IMR-90 (cell line): ENCODE results near the gene DPP6. TPM values are rescaled to one million over a fixed set of nuclear protein-coding genes. Genes with fewer than 3 reads are reported as not detected.

Experiments used
- ATAC-seq: fragments of 200-7000 bp; cut with Tn5 transposase; 2 replicates; pipeline ENCODE4 v1.9.1; 2020; ENCODE audit warnings: low read depth, mild to moderate bottlenecking, moderate library complexity
- BruUV-seq: library from RNA; stranded (reverse); fragments of 400-500 nt; replicated peaks from 2 replicates; lab custom pipeline; 2021; lab: Mats Ljungman, UMichigan
- CTCF ChIA-PET: fragments of 300-600 bp; formaldehyde crosslinking; extraction: SDS; loops from one replicate; lab custom pipeline; 2021; ENCODE audit warnings: antibody characterized with exemption; lab: Yijun Ruan, JAX
- POLR2A ChIA-PET: fragments of 300-600 bp; sonication (Branson Sonifier 250); formaldehyde crosslinking; loops from one replicate; lab custom pipeline; 2022; ENCODE audit warnings: antibody characterized with exemption; ENCODE audit not compliant: unreplicated experiment; lab: Charles Lee
- DNase-seq: peaks from one replicate; pipeline ENCODE4 v3.0.0; 2013
- H2AFZ ChIP-seq: replicated peaks from 2 replicates; pipeline ENCODE3; 2013; ENCODE audit warnings: low read length, mild to moderate bottlenecking; ENCODE audit not compliant: poor library complexity
- H2AK5ac ChIP-seq: 2 replicates; pipeline ENCODE4 v1.6.1; 2013; ENCODE audit warnings: low read depth, low read length, inconsistent platforms
- H2AK9ac ChIP-seq: replicated peaks from 2 replicates; pipeline ENCODE3; 2013; ENCODE audit warnings: mild to moderate bottlenecking, low read depth, low read length, moderate library complexity; ENCODE audit not compliant: poor library complexity
- H2BK120ac ChIP-seq: 2 replicates; pipeline ENCODE4 v1.6.1; 2013; ENCODE audit warnings: low read depth, low read length, inconsistent platforms
- H2BK15ac ChIP-seq: 3 replicates; pipeline ENCODE4 v1.6.1; 2013; ENCODE audit warnings: low read depth, low read length, inconsistent platforms
- H2BK20ac ChIP-seq: 2 replicates; pipeline ENCODE4 v1.6.1; 2013; ENCODE audit warnings: low read depth, mild to moderate bottlenecking, inconsistent platforms, low read length, moderate library complexity
- H2BK5ac ChIP-seq: 2 replicates; pipeline ENCODE4 v1.6.1; 2013; ENCODE audit warnings: mild to moderate bottlenecking, low read depth, low read length, inconsistent platforms; ENCODE audit not compliant: poor library complexity, severe bottlenecking
- H3K14ac ChIP-seq: replicated peaks from 2 replicates; pipeline ENCODE4 v1.6.1; 2013; ENCODE audit warnings: low read depth, low read length, inconsistent platforms
- H3K18ac ChIP-seq: 2 replicates; pipeline ENCODE4 v1.6.1; 2013; ENCODE audit warnings: low read depth, low read length, control low read depth
- H3K23ac ChIP-seq: 2 replicates; pipeline ENCODE4 v1.6.1; 2013; ENCODE audit warnings: low read depth, low read length, inconsistent platforms
- H3K27ac ChIP-seq: 2 replicates; pipeline ENCODE4 v1.5.1; 2013; ENCODE audit warnings: mild to moderate bottlenecking, control low read depth, low read length; ENCODE audit not compliant: insufficient read depth
- H3K27me3 ChIP-seq: 2 replicates; pipeline ENCODE4 v1.6.1; 2013; ENCODE audit warnings: low read length; ENCODE audit not compliant: control insufficient read depth, insufficient read depth
- H3K36me3 ChIP-seq: 2 replicates; pipeline ENCODE4 v1.6.1; 2013; ENCODE audit warnings: low read length, mixed read lengths; ENCODE audit not compliant: control insufficient read depth, insufficient read depth
- H3K4ac ChIP-seq: 2 replicates; pipeline ENCODE4 v1.6.1; 2013; ENCODE audit warnings: low read depth, low read length, inconsistent platforms
- H3K4me1 ChIP-seq: 2 replicates; pipeline ENCODE4 v1.6.1; 2013; ENCODE audit warnings: low read length, mixed read lengths; ENCODE audit not compliant: control insufficient read depth, insufficient read depth
- H3K4me2 ChIP-seq: 2 replicates; pipeline ENCODE4 v1.6.1; 2013; ENCODE audit warnings: low read depth, mild to moderate bottlenecking, control low read depth, low read length, moderate library complexity
- H3K4me3 ChIP-seq: 2 replicates; pipeline ENCODE4 v1.5.1; 2013; ENCODE audit warnings: low read depth, mild to moderate bottlenecking, control low read depth, low read length, moderate library complexity; ENCODE audit not compliant: insufficient read depth
- H3K56ac ChIP-seq: 2 replicates; pipeline ENCODE4 v1.6.1; 2013; ENCODE audit warnings: low read length, inconsistent platforms; ENCODE audit not compliant: insufficient read depth; ENCODE audit errors: extremely low read depth
- H3K79me1 ChIP-seq, 2 experiments: 2 replicates each; pipeline ENCODE4 v1.6.1; 2013; ENCODE audit warnings: low read length in 2 of 2, inconsistent platforms in 1 of 2, low read depth in 1 of 2
- H3K9ac ChIP-seq: 2 replicates; pipeline ENCODE4 v1.6.1; 2013; ENCODE audit warnings: low read depth, low read length, control low read depth
- H3K9me1 ChIP-seq: 2 replicates; pipeline ENCODE4 v1.6.1; 2013; ENCODE audit warnings: low read length, inconsistent platforms; ENCODE audit not compliant: insufficient read depth
- H3K9me3 ChIP-seq: 2 replicates; pipeline ENCODE4 v1.6.1; 2013; ENCODE audit warnings: low read length; ENCODE audit not compliant: control insufficient read depth, insufficient read depth
- H4K20me1 ChIP-seq: 2 replicates; pipeline ENCODE4 v1.6.1; 2013; ENCODE audit warnings: low read length, inconsistent platforms; ENCODE audit not compliant: insufficient read depth
- H4K5ac ChIP-seq: 2 replicates; pipeline ENCODE4 v1.6.1; 2013; ENCODE audit warnings: mild to moderate bottlenecking, low read depth, low read length, control low read depth
- H4K8ac ChIP-seq, 2 experiments: 2 replicates each; pipeline ENCODE4 v1.6.1; 2013; ENCODE audit warnings: low read depth in 2 of 2, low read length in 2 of 2, control low read depth in 1 of 2, inconsistent platforms in 1 of 2
- H4K91ac ChIP-seq: 2 replicates; pipeline ENCODE4 v1.6.1; 2013; ENCODE audit warnings: low read depth, low read length, inconsistent platforms; ENCODE audit not compliant: insufficient read depth
- CHD1 ChIP-seq: IDR thresholded peaks from 2 replicates; pipeline ENCODE4 v1.6.1; 2012; ENCODE audit warnings: low read depth, low read length, improper control_type of control experiment
- CTCF ChIP-seq: conservative IDR thresholded peaks from 2 replicates; pipeline ENCODE4 v1.5.1; 2012; ENCODE audit warnings: mild to moderate bottlenecking, low read depth, low read length, improper control_type of control experiment
- FOS ChIP-seq: fragments of 150-350 bp; IDR thresholded peaks from 2 replicates; pipeline ENCODE4 v1.6.1; 2016; ENCODE audit warnings: low read depth, low read length
- MAFK ChIP-seq: IDR thresholded peaks from 2 replicates; pipeline ENCODE4 v1.6.1; 2012; ENCODE audit warnings: low read depth, low read length, improper control_type of control experiment
- MXI1 ChIP-seq: IDR thresholded peaks from 2 replicates; pipeline ENCODE4 v1.6.1; 2012; ENCODE audit warnings: low read depth, mild to moderate bottlenecking, low read length, moderate library complexity, borderline replicate concordance
- NFE2L2 ChIP-seq: fragments of 150-350 bp; IDR thresholded peaks from 2 replicates; pipeline ENCODE4 v1.6.1; 2016; ENCODE audit warnings: low read depth, mild to moderate bottlenecking, low read length
- WGBS, 2 experiments: methylation state at CpG; one replicate each; pipeline versions ENCODE4 v1.1.5 to v1.1.7; 2013; ENCODE audit warnings: missing lambda C conversion rate in 2 of 2; ENCODE audit not compliant: insufficient read length in 1 of 2; ENCODE audit errors: extremely low coverage in 2 of 2; 5-methylcytosine and 5-hydroxymethylcytosine counted together
- dilution Hi-C: fragments of 300-500 bp; cut with HindIII; formaldehyde crosslinking; loops from one replicate; pipeline ENCODE4 v1.14.3; 2018; ENCODE audit warnings: low sequenced_read_pairs; ENCODE audit not compliant: unreplicated experiment
- in situ Hi-C: fragments of 300-500 bp; cut with MboI; formaldehyde crosslinking; loops from 3 replicates; pipeline ENCODE4 v1.14.3; 2019; ENCODE audit warnings: low sequenced_read_pairs, inconsistent platforms, mixed read lengths
- intact Hi-C: fragments of 100-400 bp; cut with micrococcal nuclease; formaldehyde crosslinking; loops from 2 replicates; pipeline ENCODE4 v1.10.0; 2022
- polyA plus RNA-seq, 3 experiments: library from polyadenylated mRNA; depleted of rRNA; stranded (reverse); fragments of >200 nt; gene quantifications; 2 replicates each; pipeline ENCODE4 v1.2.3, GENCODE V29; 2012; ENCODE audit warnings: low replicate concordance in 1 of 3
- total RNA-seq: library from RNA; depleted of rRNA; stranded (reverse); fragments of >200 nt; gene quantifications from 2 replicates; pipeline ENCODE4 v1.2.3, GENCODE V29; 2012

Gene DPP6
- total and polyA plus RNA-seq, 2 of the 4 experiments (the other 2 are of a cell fraction), result not detected

- dilution Hi-C loops, result no loop called here
- DNase-seq (no peak), ATAC-seq (no peak)
- Histone ChIP-seq H3K14ac (no peak overlapping the region), H3K27ac (no peak overlapping the region), H3K4me2 (no peak overlapping the region), H3K56ac (no peak overlapping the region), H3K4me1 (no peaks in the 10 kb centered on the region), H2AFZ (no peak overlapping the region), H4K5ac (no peak overlapping the region), H2BK15ac (no peak overlapping the region), H3K36me3 (no peaks in the 10 kb centered on the region), H3K4ac (no peak overlapping the region), H2BK20ac (no peak overlapping the region), H2BK120ac (no peak overlapping the region), H3K9me3 (peaks cover 35% of the 10 kb centered on the region), H4K8ac (no peak overlapping the region), H3K27me3 (no peaks in the 10 kb centered on the region), H3K23ac (no peak overlapping the region), H4K20me1 (no peaks in the 10 kb centered on the region), H3K9ac (no peak overlapping the region), H3K79me1 (no peaks in the 10 kb centered on the region), H4K91ac (no peak overlapping the region), H2AK5ac (no peak overlapping the region), H2BK5ac (no peak overlapping the region), H3K4me3 (no peak overlapping the region), H3K9me1 (no peaks in the 10 kb centered on the region), H2AK9ac (no peak overlapping the region), H3K18ac (no peak overlapping the region)
- CTCF ChIA-PET, result no interaction called here
- in situ Hi-C loops, result no loop called here
- POLR2A ChIA-PET, result no interaction called here
- no peak for TF ChIP-seq NFE2L2
- no peak for TF ChIP-seq CHD1
- no peak for TF ChIP-seq CTCF
- TF ChIP-seq MAFK, result no peak
- TF ChIP-seq MXI1, result no peak
- no peak for TF ChIP-seq FOS
- intact Hi-C loops, result no loop called here
- no TSS peak for BruUV-seq
- WGBS, 2 experiments, result no CpG with 5 or more reads among the region's 5 CpGs
These were observed 596.8 kb downstream of the DPP6 start for GRCh38 chr7:154649015-154649414.
